Endothelial cell of umbilical vein (primary cell): ENCODE results near the gene MED27.

ENCODE experiments used
- JUN ChIP-seq: IDR thresholded peaks from 2 replicates; pipeline ENCODE4 v1.6.1; 2011; ENCODE audit warnings: borderline replicate concordance, low read depth; ENCODE audit not compliant: insufficient read length, insufficient read depth
- POLR2A ChIP-seq: IDR thresholded peaks from 2 replicates; pipeline ENCODE4 v1.6.1; 2012; ENCODE audit warnings: low read depth, mild to moderate bottlenecking, control low read depth, low read length
- TF ChIP-seq, protein P1 (sequence below), 2 donors: IDR thresholded peaks; 1 replicate in 1 of 2; 2 replicates in 1 of 2; pipeline ENCODE4 v1.5.1; 2011; ENCODE audit warnings: low read length in 2 of 2, mild to moderate bottlenecking in 2 of 2, moderate library complexity in 2 of 2, control low read depth in 1 of 2, inconsistent platforms in 1 of 2, low read depth in 1 of 2; ENCODE audit not compliant: insufficient read depth in 1 of 2; ENCODE audit errors: extremely low read depth in 1 of 2

DNA sequence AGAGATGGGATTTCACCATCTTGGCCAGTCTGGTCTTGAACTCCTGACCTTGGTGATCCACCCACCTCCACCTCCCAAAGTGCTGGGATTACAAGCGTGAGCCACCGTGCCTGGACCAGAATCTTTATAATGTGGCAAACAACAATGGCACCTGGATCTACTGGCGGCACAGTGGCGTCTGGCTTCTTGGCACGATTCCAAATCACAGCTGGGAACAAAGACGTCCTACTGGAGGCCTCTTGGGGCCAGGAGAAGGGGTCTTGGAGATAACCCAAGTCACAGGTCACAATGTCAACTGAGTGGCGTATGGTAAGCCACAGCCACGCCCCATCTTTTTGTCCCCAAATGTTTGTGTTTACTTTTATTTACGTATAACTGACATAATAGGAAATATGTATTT is 262.0 kb downstream of the MED27 start:
- TF ChIP-seq, protein P1, sequence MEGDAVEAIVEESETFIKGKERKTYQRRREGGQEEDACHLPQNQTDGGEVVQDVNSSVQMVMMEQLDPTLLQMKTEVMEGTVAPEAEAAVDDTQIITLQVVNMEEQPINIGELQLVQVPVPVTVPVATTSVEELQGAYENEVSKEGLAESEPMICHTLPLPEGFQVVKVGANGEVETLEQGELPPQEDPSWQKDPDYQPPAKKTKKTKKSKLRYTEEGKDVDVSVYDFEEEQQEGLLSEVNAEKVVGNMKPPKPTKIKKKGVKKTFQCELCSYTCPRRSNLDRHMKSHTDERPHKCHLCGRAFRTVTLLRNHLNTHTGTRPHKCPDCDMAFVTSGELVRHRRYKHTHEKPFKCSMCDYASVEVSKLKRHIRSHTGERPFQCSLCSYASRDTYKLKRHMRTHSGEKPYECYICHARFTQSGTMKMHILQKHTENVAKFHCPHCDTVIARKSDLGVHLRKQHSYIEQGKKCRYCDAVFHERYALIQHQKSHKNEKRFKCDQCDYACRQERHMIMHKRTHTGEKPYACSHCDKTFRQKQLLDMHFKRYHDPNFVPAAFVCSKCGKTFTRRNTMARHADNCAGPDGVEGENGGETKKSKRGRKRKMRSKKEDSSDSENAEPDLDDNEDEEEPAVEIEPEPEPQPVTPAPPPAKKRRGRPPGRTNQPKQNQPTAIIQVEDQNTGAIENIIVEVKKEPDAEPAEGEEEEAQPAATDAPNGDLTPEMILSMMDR (IDR thresholded peaks at IDR 0.05; ENCODE audit: extremely low read depth in 1 of 2, insufficient read depth in 1 of 2, low read depth in 1 of 2, low read length in 2 of 2): no peak
- TF ChIP-seq POLR2A (no peak), JUN (no peak)
